Liver (tissue), 9 donors: ENCODE data around the gene CLPTM1. TPM values are rescaled to one million over a fixed set of nuclear protein-coding genes. Genes with fewer than 3 reads are reported as not detected.

Experiments used
- DNase-seq: peaks from one replicate; pipeline ENCODE4 v3.0.0-alpha.2; 2017; ENCODE audit warnings: low spot score
- H3K27ac ChIP-seq, 2 donors: one replicate each; pipeline ENCODE4 v1.7.0; 2013; ENCODE audit warnings: inconsistent platforms in 2 of 2, low read length in 2 of 2, control low read depth in 1 of 2, low read depth in 1 of 2, mild to moderate bottlenecking in 1 of 2
- H3K27me3 ChIP-seq, 4 donors: one replicate each; pipeline versions ENCODE4 v1.6.1 to v1.7.0; 2013; ENCODE audit warnings: low read length in 3 of 4, inconsistent platforms in 1 of 4, mild to moderate bottlenecking in 1 of 4, moderate library complexity in 1 of 4; ENCODE audit not compliant: control insufficient read depth in 4 of 4, insufficient read depth in 4 of 4
- H3K36me3 ChIP-seq, 4 donors: one replicate each; pipeline versions ENCODE4 v1.6.1 to v1.7.0; 2013; ENCODE audit warnings: low read length in 3 of 4, mild to moderate bottlenecking in 3 of 4, low read depth in 1 of 4, moderate library complexity in 1 of 4; ENCODE audit not compliant: control insufficient read depth in 4 of 4, insufficient read depth in 3 of 4
- H3K4me1 ChIP-seq, 4 donors: one replicate each; pipeline versions ENCODE4 v1.6.1 to v1.7.0; 2013; ENCODE audit warnings: low read length in 3 of 4, mild to moderate bottlenecking in 3 of 4, moderate library complexity in 1 of 4; ENCODE audit not compliant: control insufficient read depth in 4 of 4, insufficient read depth in 4 of 4
- H3K4me3 ChIP-seq, 3 donors: one replicate each; pipeline versions ENCODE4 v1.6.1 to v1.7.0; 2013; ENCODE audit warnings: low read length in 3 of 3, control low read depth in 1 of 3, low read depth in 1 of 3, mild to moderate bottlenecking in 1 of 3
- H3K9ac ChIP-seq, 2 donors: one replicate each; pipeline ENCODE4 v1.7.0; 2013; ENCODE audit warnings: low read length in 2 of 2, mild to moderate bottlenecking in 2 of 2, moderate library complexity in 2 of 2, control low read depth in 1 of 2, low read depth in 1 of 2
- H3K9me3 ChIP-seq, 4 donors: one replicate each; pipeline versions ENCODE4 v1.6.1 to v1.7.0; 2013; ENCODE audit warnings: low read length in 3 of 4; ENCODE audit not compliant: control insufficient read depth in 4 of 4
- ATF3 ChIP-seq: IDR thresholded peaks from 2 replicates; pipeline ENCODE4 v1.6.1; 2016; ENCODE audit warnings: antibody characterized with exemption
- CTCF ChIP-seq: fragments of 150-350 bp; IDR thresholded peaks from 2 replicates; pipeline ENCODE4 v1.5.1; 2017; ENCODE audit warnings: improper control_type of control experiment, low read depth, low read length; ENCODE audit not compliant: missing input control
- EGR1 ChIP-seq, 2 donors: IDR thresholded peaks; 2 replicates each; pipeline ENCODE4 v1.6.1; 2016 to 2018; ENCODE audit warnings: antibody characterized with exemption in 2 of 2, low read depth in 2 of 2
- FOXA1 ChIP-seq: IDR thresholded peaks from 2 replicates; pipeline ENCODE4 v1.6.1; 2016; ENCODE audit warnings: antibody characterized with exemption
- FOXA2 ChIP-seq: IDR thresholded peaks from 2 replicates; pipeline ENCODE4 v1.6.1; 2016; ENCODE audit warnings: antibody characterized with exemption
- GABPA ChIP-seq, 2 donors: IDR thresholded peaks in 1 of 2; conservative IDR thresholded peaks in 1 of 2; 2 replicates each; pipeline ENCODE4 v1.6.1; 2016; ENCODE audit warnings: antibody characterized with exemption in 2 of 2, mild to moderate bottlenecking in 1 of 2, moderate library complexity in 1 of 2
- HNF4A ChIP-seq, 2 donors: conservative IDR thresholded peaks; 2 replicates each; pipeline ENCODE4 v1.6.1; 2016; ENCODE audit warnings: antibody characterized with exemption in 2 of 2, mild to moderate bottlenecking in 2 of 2
- HNF4G ChIP-seq: IDR thresholded peaks from 2 replicates; pipeline ENCODE4 v1.6.1; 2016; ENCODE audit warnings: antibody characterized with exemption
- JUND ChIP-seq, 2 donors: IDR thresholded peaks; 2 replicates each; pipeline ENCODE4 v1.6.1; 2016; ENCODE audit warnings: antibody characterized with exemption in 2 of 2
- MAX ChIP-seq: IDR thresholded peaks from 2 replicates; pipeline ENCODE4 v1.6.1; 2016; ENCODE audit warnings: antibody characterized with exemption
- NR2F2 ChIP-seq: IDR thresholded peaks from 2 replicates; pipeline ENCODE4 v1.6.1; 2016; ENCODE audit warnings: antibody characterized with exemption
- RAD21 ChIP-seq, 2 donors: IDR thresholded peaks; 2 replicates each; pipeline ENCODE4 v1.6.1; 2016; ENCODE audit warnings: antibody characterized with exemption in 2 of 2, mild to moderate bottlenecking in 2 of 2
- REST ChIP-seq: IDR thresholded peaks from 2 replicates; pipeline ENCODE4 v1.6.1; 2016; ENCODE audit warnings: antibody characterized with exemption, mild to moderate bottlenecking
- RXRA ChIP-seq, 2 donors: IDR thresholded peaks; 2 replicates each; pipeline ENCODE4 v1.6.1; 2017 to 2018; ENCODE audit warnings: antibody characterized with exemption in 2 of 2, mild to moderate bottlenecking in 1 of 2
- SP1 ChIP-seq: IDR thresholded peaks from 2 replicates; pipeline ENCODE4 v1.6.1; 2018; ENCODE audit warnings: antibody characterized with exemption, mild to moderate bottlenecking
- TAF1 ChIP-seq: conservative IDR thresholded peaks from 2 replicates; pipeline ENCODE4 v1.6.1; 2016; ENCODE audit warnings: antibody characterized with exemption, mild to moderate bottlenecking
- YY1 ChIP-seq: IDR thresholded peaks from 2 replicates; pipeline ENCODE4 v1.6.1; 2016; ENCODE audit warnings: antibody characterized with exemption, mild to moderate bottlenecking
- ZBTB33 ChIP-seq: IDR thresholded peaks from 2 replicates; pipeline ENCODE4 v1.6.1; 2016; ENCODE audit warnings: antibody characterized with exemption
- WGBS: extraction: QIAGEN DNeasy Blood & Tissue Kit; methylation state at CpG from one replicate; pipeline ENCODE4 v1.1.7; 2013; 5-methylcytosine and 5-hydroxymethylcytosine counted together
- polyA plus RNA-seq, 2 donors: library from polyadenylated mRNA; stranded (reverse) in 1 of 2; unstranded in 1 of 2; fragments of 200-250 nt in 1 of 2; fragments of >200 nt in 1 of 2; fragmentation: Nextera tagmentation in 1 of 2; extraction: Ambion mirVana in 1 of 2; gene quantifications; one replicate each; pipeline versions ENCODE4 v1.2.1 to v1.2.3, GENCODE V29; 2013 to 2015
- total RNA-seq, 2 donors: library from RNA; depleted of rRNA; stranded (reverse); fragments of >200 nt; gene quantifications; one replicate each; pipeline ENCODE4 v1.2.3, GENCODE V29; 2014
- donor health status: healthy.
- donor health status: healthy.
- donor health status: healthy.
- donor health status: healthy.
- donor health status: healthy.

CLPTM1 gene
- total and polyA plus RNA-seq, 4 donors: 35.8 to 94.5 (median 51.5) TPM

- no peak for DNase-seq
- Histone ChIP-seq H3K36me3 (peaks cover 3 to 31% (median 21%) of the 10 kb centered on the region in 4 donors), H3K9me3 (no peaks in the 10 kb centered on the region), H3K4me1 (no peaks in the 10 kb centered on the region), H3K27me3 (no peaks in the 10 kb centered on the region), H3K4me3 (no peak overlapping the region), H3K9ac (no peak overlapping the region), H3K27ac (no peak overlapping the region)
- 90% methylated on average over 18 of the region's 18 CpGs for WGBS
- TF ChIP-seq NR2F2: no peak
- TF ChIP-seq SP1: no peak
- TF ChIP-seq HNF4G: no peak
- no peak for TF ChIP-seq ATF3
- TF ChIP-seq JUND (IDR thresholded peaks at IDR 0.05): no peak
- no peak for TF ChIP-seq RXRA (IDR thresholded peaks at IDR 0.05)
- no peak for TF ChIP-seq REST
- TF ChIP-seq CTCF: no peak
- TF ChIP-seq HNF4A (conservative IDR thresholded peaks at IDR 0.05): no peak
- no peak for TF ChIP-seq TAF1
- TF ChIP-seq ZBTB33: no peak
- TF ChIP-seq GABPA (IDR thresholded peaks at IDR 0.05 in 1 of 2, conservative IDR thresholded peaks at IDR 0.05 in 1 of 2): no peak
- TF ChIP-seq RAD21 (IDR thresholded peaks at IDR 0.05): no peak
- no peak for TF ChIP-seq YY1
- no peak for TF ChIP-seq FOXA1
- TF ChIP-seq MAX: no peak
- no peak for TF ChIP-seq EGR1 (IDR thresholded peaks at IDR 0.05; ENCODE audit: low read depth in 2 of 2)
- no peak for TF ChIP-seq FOXA2
Observed at GRCh38 chr19:45032421-45032820, 77.2 kb downstream of the CLPTM1 start.
